Subcutaneous adipose tissue (tissue), 4 donors: Measurements from ENCODE around the gene SYPL1. TPM values are rescaled to one million over a fixed set of nuclear protein-coding genes. Genes with fewer than 3 reads are reported as not detected.

Experiments
- CTCF ChIP-seq: fragments of 450-650 bp; IDR thresholded peaks from one replicate; pipeline ENCODE4 v1.5.1; 2016; ENCODE audit warnings: low read depth, mild to moderate bottlenecking, control low read depth, antibody characterized with exemption, moderate library complexity
- total RNA-seq, 4 donors: library from RNA; depleted of rRNA; stranded (reverse); fragments of >200 nt; gene quantifications; one replicate each; pipeline ENCODE4 v1.1.0, GENCODE V29; 2016

The SYPL1 gene
- total RNA-seq, 4 donors from 2014 or later: 85.2 to 136 (median 92.4) TPM

GRCh38 chr7:106064771-106065574 is 47.1 kb downstream of the SYPL1 start:
- no peak for TF ChIP-seq CTCF

GRCh38 chr7:106064316-106064715 is 47.8 kb downstream of the SYPL1 start:
- no peak for TF ChIP-seq CTCF

GRCh38 chr7:106063692-106064091 is 48.4 kb downstream of the SYPL1 start:
- no peak for TF ChIP-seq CTCF

DNA sequence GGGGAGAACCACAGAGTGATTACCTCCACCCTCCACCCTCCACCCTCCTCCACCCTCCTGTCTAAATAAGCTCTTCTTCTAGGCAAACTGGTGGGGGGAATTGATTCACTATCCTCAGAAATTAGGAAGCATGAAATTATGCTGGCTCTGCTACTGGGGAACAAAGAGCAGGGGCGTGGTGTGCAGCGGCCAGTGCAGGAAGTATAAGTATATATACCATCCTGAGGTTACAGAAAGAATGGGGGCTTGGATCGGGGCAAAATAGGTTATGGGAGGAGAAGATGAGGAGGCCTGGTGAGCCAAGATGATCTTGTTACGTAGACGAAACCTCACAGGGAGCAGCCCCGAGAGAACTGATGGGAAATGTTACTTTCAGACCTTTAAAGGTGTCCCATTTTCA is 49.1 kb downstream of the SYPL1 start:
- no peak for TF ChIP-seq CTCF

- TF ChIP-seq CTCF: no peak
Observed at GRCh38 chr7:106062521-106062931, 49.6 kb downstream of the SYPL1 start.

GRCh38 chr7:106062006-106062405 is 50.1 kb downstream of the SYPL1 start:
- TF ChIP-seq CTCF: no peak

DNA sequence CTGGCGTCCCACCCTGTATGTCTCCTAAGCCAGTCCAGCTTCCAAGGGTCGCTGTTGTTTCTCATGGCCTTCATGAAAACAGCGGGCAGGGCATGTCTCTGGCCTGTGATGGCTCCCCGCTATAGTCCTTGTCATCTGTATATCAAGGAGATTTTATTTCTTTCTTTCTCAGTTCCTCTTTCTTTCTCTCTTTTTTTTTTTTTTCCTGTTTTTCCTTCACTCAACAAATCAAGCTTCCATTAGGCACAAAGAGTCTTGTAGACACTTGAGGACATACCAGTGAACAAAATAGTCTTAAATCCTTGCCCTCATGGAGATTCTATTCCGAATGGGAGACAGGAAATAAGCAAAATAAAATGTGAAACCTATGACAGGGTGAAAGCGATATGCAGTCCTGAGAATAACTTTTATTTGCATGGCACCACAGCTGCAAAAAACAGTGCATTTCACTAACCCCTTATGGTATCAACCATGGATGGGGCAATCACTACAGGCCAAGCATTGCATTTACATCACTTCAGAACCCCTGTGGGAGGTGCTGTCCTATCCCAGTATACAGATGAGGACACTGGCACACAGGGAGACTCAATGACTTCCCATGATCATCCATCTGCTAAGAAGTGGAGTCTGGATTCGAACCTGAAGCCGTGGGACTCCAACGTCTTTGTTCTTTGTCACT is 50.7 kb downstream of the SYPL1 start:
- TF ChIP-seq CTCF: no peak
